GM12878 (cell line): Measurements from ENCODE around the gene CEBPG. TPM values are rescaled to one million over a fixed set of nuclear protein-coding genes. Genes with fewer than 3 reads are reported as not detected.

Experiments used
- BCL11A ChIP-seq: IDR thresholded peaks from 2 replicates; pipeline ENCODE4 v1.6.1; 2011; ENCODE audit warnings: low read depth, low read length
- BRCA1 ChIP-seq: IDR thresholded peaks from 2 replicates; pipeline ENCODE4 v1.6.1; 2011; ENCODE audit warnings: low read depth, low read length, improper control_type of control experiment
- MEF2A ChIP-seq: IDR thresholded peaks from 2 replicates; pipeline ENCODE4 v1.6.1; 2011; ENCODE audit warnings: low read depth, mild to moderate bottlenecking, low read length, moderate library complexity; ENCODE audit not compliant: insufficient read depth
- TCF12 ChIP-seq: IDR thresholded peaks from 2 replicates; pipeline ENCODE4 v1.6.1; 2011; ENCODE audit warnings: low read depth, mild to moderate bottlenecking, low read length
- ZSCAN29 ChIP-seq: fragments of 450-650 bp; IDR thresholded peaks from 2 replicates; pipeline ENCODE4 v1.6.1; 2017; ENCODE audit warnings: mild to moderate bottlenecking, moderate library complexity
- polyA plus RNA-seq, 11 experiments: library from polyadenylated mRNA; depleted of rRNA in 4 of 11; unstranded in 6 of 11; stranded (reverse) in 5 of 11; fragments of >200 nt; fragmentation: Nextera tagmentation in 4 of 11; fragmentation: Illumina TruSeq in 1 of 11; extraction: Ambion mirVana in 4 of 11; extraction: Trizol in 1 of 11; gene quantifications; 1 replicate in 1 of 11; 2 replicates in 10 of 11; pipeline versions ENCODE4 v1.2.1 to v1.2.3, GENCODE V29; 2011 to 2016; ENCODE audit warnings: inconsistent platforms in 2 of 11, missing spikeins in 2 of 11, low read depth in 1 of 11
- total RNA-seq, 4 experiments: library from RNA; depleted of rRNA in 3 of 4; stranded (reverse); fragments of >200 nt in 3 of 4; fragmentation: Illumina TruSeq in 1 of 4; extraction: Trizol in 1 of 4; gene quantifications; 2 replicates each; pipeline versions ENCODE4 v1.2.1 to v1.2.3, GENCODE V29; 2013 to 2021
- TF ChIP-seq, protein P1 (sequence below): fragments of 150-350 bp; IDR thresholded peaks from 2 replicates; pipeline ENCODE4 v1.6.1; 2014; ENCODE audit warnings: mild to moderate bottlenecking, low read depth, low read length
- TF ChIP-seq, protein P2 (sequence below): fragments of 450-650 bp; IDR thresholded peaks from 2 replicates; pipeline ENCODE4 v1.6.1; 2017; ENCODE audit warnings: mild to moderate bottlenecking, moderate library complexity

The CEBPG gene
- total and polyA plus RNA-seq, 10 of the 15 experiments (the other 5 are each of a cell fraction or from before 2014, with no cell fraction given): 5.2 to 22.4 (median 20.0) TPM

DNA sequence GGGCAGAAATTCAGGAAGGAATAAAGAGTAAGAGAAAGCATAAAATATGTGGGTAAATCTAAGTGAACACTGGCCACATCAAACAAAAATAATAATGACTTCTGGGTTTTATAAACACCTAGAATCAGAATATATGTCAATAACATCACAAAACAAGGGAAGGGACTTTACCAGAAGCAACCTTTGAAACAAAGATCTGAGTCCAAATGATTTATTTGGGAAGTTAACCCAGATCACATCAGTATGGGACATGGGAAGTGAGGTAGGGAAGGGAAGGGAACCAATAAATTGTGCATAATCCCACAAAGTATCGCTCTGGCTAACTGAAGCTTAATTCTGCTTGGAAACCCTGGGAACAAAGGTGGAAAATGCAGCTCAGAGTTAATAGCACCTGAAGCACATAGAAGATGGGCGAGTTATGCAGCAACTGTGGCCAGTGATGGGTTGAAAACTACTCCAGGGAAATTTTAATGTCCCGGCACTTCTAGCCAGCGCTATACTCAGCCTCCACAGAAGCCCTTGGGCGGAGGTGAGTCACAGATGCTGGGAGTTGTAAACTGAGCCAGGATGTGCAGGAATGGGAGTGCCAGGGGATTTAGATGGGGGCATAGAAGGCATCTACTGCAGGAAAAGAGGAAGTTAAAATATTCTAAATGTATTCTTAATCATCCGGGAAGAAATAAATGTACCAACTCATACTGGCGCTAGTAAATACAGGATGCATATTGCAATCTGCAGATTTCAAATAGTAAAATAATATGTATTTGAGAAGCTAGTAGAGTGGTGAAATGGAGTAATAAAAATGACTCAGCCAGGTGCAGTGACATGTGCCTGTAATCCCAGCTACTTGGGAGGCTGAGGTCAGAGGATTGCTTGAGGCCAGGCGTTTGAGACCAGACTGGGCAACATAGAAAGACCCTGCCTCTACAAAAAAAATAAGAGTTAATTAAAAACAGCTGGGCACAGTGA lies 34.2 kb upstream of the CEBPG start (continued):
- TF ChIP-seq BRCA1: no peak
- TF ChIP-seq BCL11A: no peak
- TF ChIP-seq, protein P1, sequence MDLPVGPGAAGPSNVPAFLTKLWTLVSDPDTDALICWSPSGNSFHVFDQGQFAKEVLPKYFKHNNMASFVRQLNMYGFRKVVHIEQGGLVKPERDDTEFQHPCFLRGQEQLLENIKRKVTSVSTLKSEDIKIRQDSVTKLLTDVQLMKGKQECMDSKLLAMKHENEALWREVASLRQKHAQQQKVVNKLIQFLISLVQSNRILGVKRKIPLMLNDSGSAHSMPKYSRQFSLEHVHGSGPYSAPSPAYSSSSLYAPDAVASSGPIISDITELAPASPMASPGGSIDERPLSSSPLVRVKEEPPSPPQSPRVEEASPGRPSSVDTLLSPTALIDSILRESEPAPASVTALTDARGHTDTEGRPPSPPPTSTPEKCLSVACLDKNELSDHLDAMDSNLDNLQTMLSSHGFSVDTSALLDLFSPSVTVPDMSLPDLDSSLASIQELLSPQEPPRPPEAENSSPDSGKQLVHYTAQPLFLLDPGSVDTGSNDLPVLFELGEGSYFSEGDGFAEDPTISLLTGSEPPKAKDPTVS: no peak
- no peak for TF ChIP-seq MEF2A
- TF ChIP-seq TCF12: no peak
- TF ChIP-seq ZSCAN29: no peak
- TF ChIP-seq, protein P2, sequence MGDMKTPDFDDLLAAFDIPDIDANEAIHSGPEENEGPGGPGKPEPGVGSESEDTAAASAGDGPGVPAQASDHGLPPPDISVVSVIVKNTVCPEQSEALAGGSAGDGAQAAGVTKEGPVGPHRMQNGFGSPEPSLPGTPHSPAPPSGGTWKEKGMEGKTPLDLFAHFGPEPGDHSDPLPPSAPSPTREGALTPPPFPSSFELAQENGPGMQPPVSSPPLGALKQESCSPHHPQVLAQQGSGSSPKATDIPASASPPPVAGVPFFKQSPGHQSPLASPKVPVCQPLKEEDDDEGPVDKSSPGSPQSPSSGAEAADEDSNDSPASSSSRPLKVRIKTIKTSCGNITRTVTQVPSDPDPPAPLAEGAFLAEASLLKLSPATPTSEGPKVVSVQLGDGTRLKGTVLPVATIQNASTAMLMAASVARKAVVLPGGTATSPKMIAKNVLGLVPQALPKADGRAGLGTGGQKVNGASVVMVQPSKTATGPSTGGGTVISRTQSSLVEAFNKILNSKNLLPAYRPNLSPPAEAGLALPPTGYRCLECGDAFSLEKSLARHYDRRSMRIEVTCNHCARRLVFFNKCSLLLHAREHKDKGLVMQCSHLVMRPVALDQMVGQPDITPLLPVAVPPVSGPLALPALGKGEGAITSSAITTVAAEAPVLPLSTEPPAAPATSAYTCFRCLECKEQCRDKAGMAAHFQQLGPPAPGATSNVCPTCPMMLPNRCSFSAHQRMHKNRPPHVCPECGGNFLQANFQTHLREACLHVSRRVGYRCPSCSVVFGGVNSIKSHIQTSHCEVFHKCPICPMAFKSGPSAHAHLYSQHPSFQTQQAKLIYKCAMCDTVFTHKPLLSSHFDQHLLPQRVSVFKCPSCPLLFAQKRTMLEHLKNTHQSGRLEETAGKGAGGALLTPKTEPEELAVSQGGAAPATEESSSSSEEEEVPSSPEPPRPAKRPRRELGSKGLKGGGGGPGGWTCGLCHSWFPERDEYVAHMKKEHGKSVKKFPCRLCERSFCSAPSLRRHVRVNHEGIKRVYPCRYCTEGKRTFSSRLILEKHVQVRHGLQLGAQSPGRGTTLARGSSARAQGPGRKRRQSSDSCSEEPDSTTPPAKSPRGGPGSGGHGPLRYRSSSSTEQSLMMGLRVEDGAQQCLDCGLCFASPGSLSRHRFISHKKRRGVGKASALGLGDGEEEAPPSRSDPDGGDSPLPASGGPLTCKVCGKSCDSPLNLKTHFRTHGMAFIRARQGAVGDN: no peak
